Stimulated activated CD4-positive, alpha-beta T cell treated with anti-CD3 and anti-CD28 coated beads, Interleukin-12 subunit alpha, Interleukin-12 subunit beta, amount 100 ng/mL, for 24 hours (primary cell): ENCODE data around the gene AUTS2.

Experiments
- DNase-seq, 2 experiments: peaks; one replicate each; pipeline ENCODE4 v3.0.0-alpha.2; 2020; ENCODE audit warnings: low read depth in 2 of 2

The AUTS2 gene

GRCh38 chr7:70307544-70308106 is 709.4 kb downstream of the AUTS2 start:
- no peak for DNase-seq

- DNase-seq, result no peak
Measured at GRCh38 chr7:70312336-70312735, 714.1 kb downstream of the AUTS2 start.

DNA sequence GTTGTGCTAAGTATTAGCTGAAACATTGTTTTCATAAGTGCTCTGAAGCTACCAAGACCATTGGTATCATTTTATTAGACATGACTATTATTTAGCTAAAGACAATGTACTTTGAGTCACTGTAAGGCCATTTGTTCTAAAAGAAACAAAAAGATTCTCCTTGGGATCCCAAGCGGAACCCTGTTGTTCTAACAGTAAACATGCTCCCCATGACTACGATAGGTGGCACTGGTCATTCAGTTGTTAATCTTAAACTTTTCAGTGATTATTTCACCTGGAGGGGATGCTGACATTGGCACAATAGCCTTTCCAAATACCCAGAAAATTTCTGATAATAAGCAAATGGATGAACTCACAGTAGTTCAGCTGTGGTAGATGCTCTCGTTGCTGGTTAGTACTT is 715.0 kb downstream of the AUTS2 start:
- DNase-seq, result no peak

DNA sequence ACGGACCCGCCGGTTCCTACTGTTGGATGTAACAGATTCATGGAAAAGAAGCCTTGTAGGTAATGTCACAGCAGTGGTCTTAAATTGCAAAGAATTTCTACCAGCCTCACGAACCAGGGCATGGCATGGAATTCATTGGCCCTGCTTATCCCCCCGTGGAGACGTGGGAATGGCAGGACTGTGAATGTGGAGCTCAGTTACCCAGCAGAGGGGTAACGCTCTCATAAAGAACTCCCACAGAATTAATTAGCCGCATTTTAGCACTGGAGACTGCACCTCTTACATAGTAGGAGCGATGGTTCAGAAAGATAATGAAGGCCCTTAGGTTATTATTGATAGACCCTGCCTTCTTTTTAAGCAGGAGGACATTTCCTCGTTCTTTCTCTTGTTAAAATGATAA is 715.4 kb downstream of the AUTS2 start:
- DNase-seq, result no peak

- no peak for DNase-seq
Measured at GRCh38 chr7:70314221-70314620, 715.9 kb downstream of the AUTS2 start.

- no peak for DNase-seq
Measured at GRCh38 chr7:70316745-70317144, 718.5 kb downstream of the AUTS2 start.

DNA sequence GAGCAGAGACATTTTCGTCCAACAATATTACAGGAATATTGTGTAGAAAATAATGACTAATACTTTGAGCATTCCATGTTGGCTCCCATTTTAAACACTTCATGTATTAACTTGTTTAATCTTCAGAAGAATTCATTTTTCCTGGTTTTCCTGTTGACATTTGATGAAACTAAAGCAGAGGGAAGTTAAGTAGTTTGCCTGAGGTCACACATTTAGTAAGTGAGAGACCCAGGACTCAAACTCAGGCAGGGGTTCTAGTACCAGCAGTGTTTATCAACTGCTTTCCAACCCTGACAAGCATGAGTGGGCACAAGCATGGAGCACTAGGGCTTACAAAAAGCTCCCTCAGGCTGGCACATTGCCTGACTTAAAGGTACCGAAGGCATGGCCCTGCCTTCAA is 719.1 kb downstream of the AUTS2 start:
- DNase-seq, result no peak

- no peak for DNase-seq
Measured at GRCh38 chr7:70318511-70318910, 720.2 kb downstream of the AUTS2 start.

GRCh38 chr7:70319057-70319456 is 720.8 kb downstream of the AUTS2 start:
- DNase-seq, result no peak

GRCh38 chr7:70321016-70321590 is 722.8 kb downstream of the AUTS2 start:
- no peak for DNase-seq

- no peak for DNase-seq
Measured at GRCh38 chr7:70322856-70323255, 724.6 kb downstream of the AUTS2 start.

DNA sequence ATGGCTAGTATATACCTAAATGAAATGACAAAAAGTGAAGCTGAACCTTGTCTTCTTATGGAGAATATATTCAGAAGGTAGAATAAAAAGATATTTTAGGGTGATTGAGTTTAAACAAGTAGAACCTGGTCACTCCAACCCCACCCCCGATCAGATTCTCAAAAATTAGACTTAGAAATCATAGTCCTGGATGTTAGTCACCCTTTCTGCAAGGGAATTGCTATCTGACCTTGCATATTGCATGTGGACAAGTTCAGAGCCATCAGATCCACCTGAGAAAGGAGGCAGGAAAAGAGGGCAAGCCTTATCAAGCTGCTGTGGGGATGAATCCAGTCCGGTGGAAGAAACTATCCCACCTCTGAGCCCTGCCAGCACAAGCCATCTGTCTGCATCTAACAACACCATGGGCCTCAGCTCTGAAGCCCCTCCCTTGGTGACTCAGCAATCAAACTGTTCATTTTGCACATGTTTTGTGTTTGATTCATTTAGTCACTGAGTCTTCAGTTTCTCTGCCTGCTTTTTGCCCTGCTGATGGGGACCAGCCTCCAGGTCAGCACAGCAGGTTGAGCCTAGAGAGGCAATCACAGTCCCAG is 727.3 kb downstream of the AUTS2 start:
- DNase-seq, result no peak

- no peak for DNase-seq
Measured at GRCh38 chr7:70334295-70334694, 736.0 kb downstream of the AUTS2 start.

DNA sequence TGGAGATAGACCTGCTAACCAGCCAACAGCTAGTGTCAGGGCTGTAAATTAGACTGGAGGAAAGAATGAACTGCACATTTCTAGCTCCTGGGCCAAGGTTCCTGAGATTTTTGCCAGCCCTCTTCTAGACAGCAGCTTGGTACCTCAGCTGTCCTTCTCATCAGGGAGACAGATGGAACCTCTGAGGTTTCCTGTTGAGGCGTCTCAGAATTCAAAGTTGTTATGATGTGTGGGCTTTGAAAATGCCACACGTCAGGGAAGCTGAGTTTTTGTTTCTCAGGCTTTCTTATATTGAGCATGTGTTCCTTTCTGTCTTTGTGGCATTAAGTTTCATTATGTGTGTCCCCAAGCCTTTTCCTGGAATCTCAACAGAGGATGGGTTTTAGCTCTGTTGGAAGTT is 736.6 kb downstream of the AUTS2 start:
- no peak for DNase-seq

- no peak for DNase-seq
Measured at GRCh38 chr7:70336536-70336935, 738.3 kb downstream of the AUTS2 start.

GRCh38 chr7:70338015-70338414 is 739.7 kb downstream of the AUTS2 start:
- no peak for DNase-seq

DNA sequence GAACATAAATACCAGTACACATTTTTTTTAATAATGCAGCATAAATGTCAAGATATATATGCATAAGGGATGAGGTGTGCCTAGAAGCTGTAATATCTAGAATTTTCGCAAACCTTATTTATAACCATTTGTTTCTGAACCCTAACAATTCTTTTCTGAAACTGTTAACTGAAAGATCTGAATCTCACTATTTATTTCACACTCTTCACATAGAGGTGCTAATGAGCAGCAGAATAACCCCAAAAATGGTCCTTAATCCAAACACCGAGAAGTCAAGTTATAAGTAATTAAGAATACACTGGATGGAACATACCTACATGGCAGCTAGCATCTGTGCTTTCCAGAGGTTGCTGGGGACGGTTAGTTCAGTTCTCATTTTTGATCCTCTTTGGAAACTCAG is 742.0 kb downstream of the AUTS2 start:
- no peak for DNase-seq

DNA sequence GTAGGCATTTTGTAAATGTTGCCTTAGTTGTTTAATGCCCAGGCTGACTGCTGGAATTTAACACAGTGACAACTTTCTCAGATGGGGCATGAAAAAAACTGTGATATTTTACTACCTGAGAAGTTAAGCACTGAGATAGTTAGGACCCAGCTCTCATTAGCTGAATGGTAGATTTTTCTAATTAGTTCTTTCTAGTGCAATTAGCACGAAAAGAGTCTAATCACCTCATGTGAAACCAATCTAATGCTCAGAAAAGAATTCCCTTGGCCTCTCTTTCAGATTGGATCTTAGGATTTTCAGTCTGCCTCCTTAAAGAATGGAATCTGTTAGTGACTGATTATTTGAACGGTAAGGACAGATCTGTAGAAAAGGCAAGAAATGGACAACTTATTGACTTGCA is 743.2 kb downstream of the AUTS2 start:
- DNase-seq, result no peak

GRCh38 chr7:70343519-70343918 is 745.2 kb downstream of the AUTS2 start:
- no peak for DNase-seq

DNA sequence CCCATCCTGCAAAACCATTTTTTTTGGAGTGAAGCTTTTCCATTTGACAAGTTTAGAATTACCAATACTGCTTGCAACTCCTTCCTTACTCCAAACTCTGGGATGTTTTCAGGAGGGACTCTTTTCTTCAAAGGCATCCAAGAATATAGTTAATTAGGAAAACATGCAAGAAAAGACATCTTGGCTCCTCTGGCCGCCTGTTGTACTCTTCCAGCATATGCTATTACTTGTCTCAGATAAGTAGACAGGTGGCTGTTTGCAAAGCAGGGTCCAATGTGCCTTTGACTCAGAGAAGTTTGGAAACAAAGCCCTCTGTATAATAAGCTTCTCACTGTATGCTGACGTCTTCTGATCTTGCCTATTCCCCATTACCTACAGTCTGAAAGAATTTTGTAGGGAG is 746.5 kb downstream of the AUTS2 start:
- no peak for DNase-seq

- DNase-seq, result no peak
Measured at GRCh38 chr7:70346844-70347462, 748.7 kb downstream of the AUTS2 start.

DNA sequence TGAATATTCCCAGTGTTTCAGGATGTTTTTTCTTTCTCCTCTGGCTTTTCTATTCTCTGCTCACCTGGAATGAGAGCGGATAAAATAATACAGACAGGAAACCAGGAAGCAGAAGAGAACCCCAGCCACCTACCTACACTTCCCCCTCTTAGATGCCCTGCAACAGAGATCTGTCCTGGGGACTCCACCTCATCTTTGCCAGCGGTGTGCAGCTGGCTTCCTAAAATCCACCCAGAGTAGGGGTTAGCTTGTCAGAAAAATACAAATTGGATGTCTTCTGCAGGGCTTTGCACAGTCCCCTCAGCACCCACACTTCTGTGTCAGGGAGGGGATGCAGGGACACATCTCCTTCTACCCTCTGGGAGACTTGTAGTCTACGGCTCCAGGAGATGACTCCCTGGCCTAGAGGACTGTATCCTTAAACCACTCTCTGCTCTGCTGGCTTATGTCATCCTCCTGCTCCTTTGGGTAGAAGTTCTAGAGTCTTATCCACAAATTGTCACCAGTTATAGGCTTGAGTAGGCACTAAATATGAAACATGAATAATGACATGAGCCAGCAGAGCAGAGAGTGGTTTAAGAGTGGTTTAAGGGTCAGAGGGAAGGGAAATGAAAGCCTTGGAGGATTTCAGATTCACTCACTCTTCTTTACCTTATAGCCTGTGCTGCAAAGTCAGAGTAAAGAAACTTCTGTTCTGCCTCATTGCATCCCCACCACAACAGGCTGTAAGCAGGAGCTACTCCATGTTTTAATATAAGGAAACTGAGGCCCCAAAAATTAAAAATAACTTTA is 749.4 kb downstream of the AUTS2 start:
- DNase-seq, result no peak

DNA sequence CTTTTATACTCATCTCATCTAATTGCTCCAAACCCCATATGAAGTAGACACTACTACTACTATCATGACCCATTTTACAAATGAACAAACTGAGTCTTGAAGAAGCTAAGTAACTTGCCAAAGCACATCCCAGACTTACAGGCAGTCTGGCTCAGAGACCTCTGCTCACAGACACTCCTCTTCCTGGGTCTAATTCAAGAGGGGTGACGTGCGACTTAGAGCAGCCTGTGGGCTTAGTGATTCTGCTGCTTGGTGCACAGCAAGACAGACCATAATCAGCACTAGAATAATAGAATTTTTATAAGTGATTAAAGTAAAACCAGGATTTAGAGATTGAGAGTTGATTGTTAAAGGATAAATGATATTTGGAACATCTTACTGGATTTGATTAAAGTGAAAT is 750.8 kb downstream of the AUTS2 start:
- DNase-seq, result no peak
